ENCODE measurements around the gene MED27. TPM values are rescaled to one million over a fixed set of nuclear protein-coding genes. Genes with fewer than 3 reads are reported as not detected.

MED27 gene
- total RNA-seq, 4 donors from 2014 or later, result 4.1 to 6.3 (median 5.7) TPM

GRCh38 chr9:131858147-131858546 is 221.5 kb downstream of the MED27 start:
- TF ChIP-seq POLR2A (IDR thresholded peaks at IDR 0.05), result no peak
- TF ChIP-seq CTCF (IDR thresholded peaks at IDR 0.05), result no peak
- DNase-seq, result no peak
- no peak overlapping the region for H3K4me3 ChIP-seq
- H3K9me3 ChIP-seq, result no peaks in the 10 kb centered on the region
- H3K27ac ChIP-seq, result no peak overlapping the region
- no peaks in the 10 kb centered on the region for H3K27me3 ChIP-seq
- H3K4me1 ChIP-seq, result no peaks in the 10 kb centered on the region
- H3K36me3 ChIP-seq, result peaks cover 0 to 13% (median 0%) of the 10 kb centered on the region in 3 donors

- TF ChIP-seq POLR2A (IDR thresholded peaks at IDR 0.05), result no peak
- H3K36me3 ChIP-seq, result peaks cover 0 to 12% (median 0%) of the 10 kb centered on the region in 3 donors
- no peak for DNase-seq
- H3K27ac ChIP-seq, result no peak overlapping the region
- H3K4me1 ChIP-seq, result no peaks in the 10 kb centered on the region
- H3K27me3 ChIP-seq, result no peaks in the 10 kb centered on the region
- no peaks in the 10 kb centered on the region for H3K9me3 ChIP-seq
- H3K4me3 ChIP-seq, result no peak overlapping the region
Observed at GRCh38 chr9:131856105-131856504, 223.6 kb downstream of the MED27 start.

- Histone ChIP-seq H3K36me3 (peaks cover 0 to 2% (median 0%) of the 10 kb centered on the region in 3 donors), H3K4me1 (no peaks in the 10 kb centered on the region), H3K9me3 (no peaks in the 10 kb centered on the region), H3K27me3 (no peaks in the 10 kb centered on the region), H3K27ac (no peak overlapping the region), H3K4me3 (no peak overlapping the region)
- TF ChIP-seq CTCF (IDR thresholded peaks at IDR 0.05) (no peak), POLR2A (IDR thresholded peaks at IDR 0.05) (no peak)
- no peak for DNase-seq
Observed at GRCh38 chr9:131854896-131855613, 224.6 kb downstream of the MED27 start.

- Histone ChIP-seq H3K9me3 (no peaks in the 10 kb centered on the region), H3K4me1 (no peaks in the 10 kb centered on the region), H3K27me3 (no peaks in the 10 kb centered on the region), H3K36me3 (no peaks in the 10 kb centered on the region), H3K4me3 (no peak overlapping the region), H3K27ac (no peak overlapping the region)
- TF ChIP-seq POLR2A (IDR thresholded peaks at IDR 0.05) (no peak), CTCF (IDR thresholded peaks at IDR 0.05) (no peak)
- DNase-seq, result no peak
Observed at GRCh38 chr9:131854334-131854733, 225.3 kb downstream of the MED27 start.

- DNase-seq, result no peak
- no peaks in the 10 kb centered on the region for H3K9me3 ChIP-seq
- no peak overlapping the region for H3K4me3 ChIP-seq
- no peaks in the 10 kb centered on the region for H3K4me1 ChIP-seq
- TF ChIP-seq POLR2A (IDR thresholded peaks at IDR 0.05) (no peak), CTCF (IDR thresholded peaks at IDR 0.05) (no peak)
- no peaks in the 10 kb centered on the region for H3K36me3 ChIP-seq
- H3K27me3 ChIP-seq, result no peaks in the 10 kb centered on the region
- no peak overlapping the region for H3K27ac ChIP-seq
Observed at GRCh38 chr9:131853434-131853833, 226.2 kb downstream of the MED27 start.

GRCh38 chr9:131851414-131851813 is 228.3 kb downstream of the MED27 start:
- TF ChIP-seq POLR2A (IDR thresholded peaks at IDR 0.05) (no peak), CTCF (IDR thresholded peaks at IDR 0.05) (no peak)

More at GRCh38 chr9:131851414-131851813, 228.3 kb downstream of the MED27 start:
- Histone ChIP-seq H3K4me1 (no peaks in the 10 kb centered on the region), H3K27me3 (no peaks in the 10 kb centered on the region), H3K36me3 (no peaks in the 10 kb centered on the region), H3K4me3 (no peak overlapping the region), H3K27ac (no peak overlapping the region), H3K9me3 (no peaks in the 10 kb centered on the region)
- no peak for DNase-seq
